ENCODE data around the gene KLHL8. TPM values are rescaled to one million over a fixed set of nuclear protein-coding genes. Genes with fewer than 3 reads are reported as not detected.
"Not testable (repeated sequence)": the region's sequence is repeated elsewhere in the genome, so short reads cannot be mapped to it uniquely, and the experiment has no call there.

Gene KLHL8
- total RNA-seq, 1 donor from 2014 or later: 34.6 TPM

- DNase-seq (ENCODE audit: low read depth): no peak
Observed at GRCh38 chr4:87228262-87228860, 7.9 kb upstream of the KLHL8 start.

- DNase-seq (ENCODE audit: low read depth): peak; percentile 25
Observed at GRCh38 chr4:87227751-87228151, 7.3 kb upstream of the KLHL8 start.

GRCh38 chr4:87225936-87226335, 5.5 kb upstream of the KLHL8 start:
- DNase-seq (ENCODE audit: low read depth): no peak

- no peak for DNase-seq (ENCODE audit: low read depth)
Observed at GRCh38 chr4:87224141-87224923, 3.9 kb upstream of the KLHL8 start.

- no peak for DNase-seq (ENCODE audit: low read depth)
Observed at GRCh38 chr4:87219632-87220093, 755 bp downstream of the KLHL8 start.

- not testable (repeated sequence) for DNase-seq (ENCODE audit: low read depth)
Observed at GRCh38 chr4:87217235-87217763, 3.1 kb downstream of the KLHL8 start.

GRCh38 chr4:87216469-87216868, 3.9 kb downstream of the KLHL8 start:
- DNase-seq (ENCODE audit: low read depth): no peak

- peak; percentile 59 for DNase-seq (ENCODE audit: low read depth)
Observed at GRCh38 chr4:87213421-87214075, 6.9 kb downstream of the KLHL8 start.

- peak; percentile 44 for DNase-seq (ENCODE audit: low read depth)
Observed at GRCh38 chr4:87211249-87211952, 9.0 kb downstream of the KLHL8 start.

- DNase-seq (ENCODE audit: low read depth): no peak
Observed at GRCh38 chr4:87209696-87210095, 10.7 kb downstream of the KLHL8 start.

GRCh38 chr4:87209182-87209581, 11.2 kb downstream of the KLHL8 start:
- no peak for DNase-seq (ENCODE audit: low read depth)

- no peak for DNase-seq (ENCODE audit: low read depth)
Observed at GRCh38 chr4:87204559-87204958, 15.9 kb downstream of the KLHL8 start.

GRCh38 chr4:87196927-87197326, 23.5 kb downstream of the KLHL8 start:
- no peak for DNase-seq (ENCODE audit: low read depth)

GRCh38 chr4:87196146-87196545, 24.3 kb downstream of the KLHL8 start:
- no peak for DNase-seq (ENCODE audit: low read depth)

- no peak for DNase-seq (ENCODE audit: low read depth)
Observed at GRCh38 chr4:87193958-87194675, 26.3 kb downstream of the KLHL8 start.

- DNase-seq (ENCODE audit: low read depth): peak; percentile 43
Observed at GRCh38 chr4:87192145-87192919, 28.1 kb downstream of the KLHL8 start.

GRCh38 chr4:87188932-87189331, 31.5 kb downstream of the KLHL8 start:
- DNase-seq (ENCODE audit: low read depth): peak; percentile 39

- DNase-seq (ENCODE audit: low read depth): no peak
Observed at GRCh38 chr4:87188048-87188447, 32.4 kb downstream of the KLHL8 start.

- DNase-seq (ENCODE audit: low read depth): no peak
Observed at GRCh38 chr4:87185146-87185870, 35.1 kb downstream of the KLHL8 start.

GRCh38 chr4:87180767-87181166, 39.7 kb downstream of the KLHL8 start:
- DNase-seq (ENCODE audit: low read depth): no peak
